Panc1 (cell line): ENCODE results near the gene NIPA2. TPM values are rescaled to one million over a fixed set of nuclear protein-coding genes. Genes with fewer than 3 reads are reported as not detected.
A peak's percentile ranks its signal among the peaks of the same experiment; 100 is the strongest.

Experiments
- ATAC-seq: fragments of 200-7000 bp; cut with Tn5 transposase; 2 replicates; pipeline ENCODE4 v1.9.1; 2020; ENCODE audit warnings: mild to moderate bottlenecking, moderate library complexity
- BruUV-seq: library from RNA; stranded (reverse); fragments of 400-500 nt; replicated peaks from 2 replicates; lab custom pipeline; 2021; lab: Mats Ljungman, UMichigan
- CTCF ChIA-PET: fragments of 300-600 bp; sonication (Branson Sonifier 250); formaldehyde crosslinking; loops from one replicate; lab custom pipeline; 2022; ENCODE audit warnings: antibody characterized with exemption; lab: Charles Lee
- POLR2A ChIA-PET: fragments of 300-600 bp; sonication (Branson Sonifier 250); formaldehyde crosslinking; loops from one replicate; lab custom pipeline; 2022; ENCODE audit warnings: antibody characterized with exemption; lab: Charles Lee
- DNase-seq: peaks from one replicate; pipeline ENCODE4 v3.0.0-alpha.2; 2010; ENCODE audit warnings: low read depth, low spot score
- H3K27ac ChIP-seq: 2 replicates; pipeline ENCODE4 v1.5.1; 2011; ENCODE audit warnings: mild to moderate bottlenecking, low read length, inconsistent platforms
- H3K27me3 ChIP-seq: fragments of 200-500 bp; sonication (Bioruptor generic); 2 replicates; pipeline ENCODE4 v1.6.0; 2014; ENCODE audit warnings: low read length, inconsistent platforms; ENCODE audit not compliant: control insufficient read depth, insufficient read depth
- H3K36me3 ChIP-seq: fragments of 200-500 bp; sonication (Bioruptor generic); 2 replicates; pipeline ENCODE4 v1.5.1; 2014; ENCODE audit warnings: inconsistent platforms, mild to moderate bottlenecking, low read length, moderate library complexity; ENCODE audit not compliant: control insufficient read depth, insufficient read depth
- H3K4me1 ChIP-seq: 2 replicates; pipeline ENCODE4 v1.5.1; 2011; ENCODE audit warnings: inconsistent platforms, mild to moderate bottlenecking, low read length, moderate library complexity; ENCODE audit not compliant: control insufficient read depth, insufficient read depth
- H3K4me3 ChIP-seq, 2 experiments: 2 replicates each; pipeline ENCODE4 v1.5.1; 2011 to 2012; ENCODE audit warnings: low read depth in 2 of 2, low read length in 2 of 2, mild to moderate bottlenecking in 2 of 2, inconsistent platforms in 1 of 2, moderate library complexity in 1 of 2
- H3K9me3 ChIP-seq: fragments of 200-500 bp; sonication (Bioruptor generic); 2 replicates; pipeline ENCODE4 v1.5.1; 2014; ENCODE audit warnings: low read depth, mild to moderate bottlenecking, inconsistent platforms, low read length, moderate library complexity; ENCODE audit not compliant: control insufficient read depth, insufficient read depth
- CTCF ChIP-seq: fragments of 450-650 bp; IDR thresholded peaks from 2 replicates; pipeline ENCODE4 v1.5.1; 2017; ENCODE audit warnings: mild to moderate bottlenecking
- POLR2AphosphoS5 ChIP-seq: IDR thresholded peaks from 2 replicates; pipeline ENCODE4 v1.6.1; 2012; ENCODE audit warnings: mild to moderate bottlenecking, low read depth, low read length, moderate library complexity
- REST ChIP-seq, 2 experiments: IDR thresholded peaks; 2 replicates each; pipeline ENCODE4 v1.6.1; 2011 to 2012; ENCODE audit warnings: low read depth in 2 of 2, control low read depth in 1 of 2, low read length in 1 of 2, mild to moderate bottlenecking in 1 of 2, moderate library complexity in 1 of 2; ENCODE audit not compliant: insufficient read depth in 1 of 2
- SIN3A ChIP-seq: IDR thresholded peaks from 2 replicates; pipeline ENCODE4 v1.6.1; 2012; ENCODE audit warnings: low read depth, mild to moderate bottlenecking, low read length, moderate library complexity, borderline replicate concordance; ENCODE audit not compliant: insufficient read depth
- TCF7L2 ChIP-seq: IDR thresholded peaks from 2 replicates; pipeline ENCODE4 v1.6.1; 2011; ENCODE audit warnings: mild to moderate bottlenecking, low read depth, low read length, inconsistent platforms
- in situ Hi-C: cut with HindIII; loops from 2 replicates; pipeline ENCODE4 v1.10.0; 2016; ENCODE audit warnings: low sequenced_read_pairs, low pct_unique_long_range_greater_than_20kb
- intact Hi-C: fragments of 100-400 bp; cut with micrococcal nuclease; formaldehyde crosslinking; loops from one replicate; pipeline ENCODE4 v1.10.0; 2022; ENCODE audit not compliant: unreplicated experiment
- total RNA-seq: library from RNA; stranded (reverse); gene quantifications from one replicate; pipeline ENCODE4 v1.2.1, GENCODE V29; 2021; ENCODE audit not compliant: unreplicated experiment

Gene NIPA2
- total RNA-seq, 1 experiment from 2014 or later: 94.8 TPM

- in situ Hi-C loops: no loop called here
- intact Hi-C loops: no loop called here
- ChIA-PET POLR2A (no interaction called here), CTCF (no interaction called here)
- H3K4me1 ChIP-seq: no peaks in the 10 kb centered on the region
- H3K36me3 ChIP-seq: peaks cover 28% of the 10 kb centered on the region
- DNase-seq (no peak), ATAC-seq (no peak)
- no peak overlapping the region for H3K27ac ChIP-seq
- H3K4me3 ChIP-seq: no peak overlapping the region
- no peaks in the 10 kb centered on the region for H3K27me3 ChIP-seq
- no TSS peak for BruUV-seq
- no peak for TF ChIP-seq TCF7L2
- TF ChIP-seq SIN3A: no peak
- no peak for TF ChIP-seq REST (IDR thresholded peaks at IDR 0.05; ENCODE audit: insufficient read depth in 1 of 2, low read depth in 2 of 2, low read length in 1 of 2)
- no peak for TF ChIP-seq POLR2AphosphoS5
- TF ChIP-seq CTCF: no peak
- H3K9me3 ChIP-seq: no peaks in the 10 kb centered on the region
Observed at GRCh38 chr15:22855791-22856190, 17.3 kb downstream of the NIPA2 start.

GRCh38 chr15:22856659-22857058, 18.2 kb downstream of the NIPA2 start:
- ChIA-PET CTCF (no interaction called here), POLR2A (no interaction called here)
- no peak overlapping the region for H3K4me3 ChIP-seq
- TF ChIP-seq POLR2AphosphoS5 (no peak), SIN3A (no peak), REST (IDR thresholded peaks at IDR 0.05; ENCODE audit: insufficient read depth in 1 of 2, low read depth in 2 of 2, low read length in 1 of 2) (no peak), TCF7L2 (no peak), CTCF (no peak)
- intact Hi-C loops (no loop called here), in situ Hi-C loops (no loop called here)
- H3K9me3 ChIP-seq: no peaks in the 10 kb centered on the region
- DNase-seq (no peak), ATAC-seq (no peak)
- no peaks in the 10 kb centered on the region for H3K4me1 ChIP-seq
- no peaks in the 10 kb centered on the region for H3K27me3 ChIP-seq
- H3K36me3 ChIP-seq: peaks cover 21% of the 10 kb centered on the region
- BruUV-seq: TSS peak; percentile 30
- H3K27ac ChIP-seq: no peak overlapping the region
